ENCODE results near the gene KRTAP12-3. TPM values are rescaled to one million over a fixed set of nuclear protein-coding genes. Genes with fewer than 3 reads are reported as not detected.
"Not testable (repeated sequence)": the region's sequence is repeated elsewhere in the genome, so short reads cannot be mapped to it uniquely, and the experiment has no call there.

The KRTAP12-3 gene
- total and polyA plus RNA-seq, 2 donors (not counting 1 experiment from before 2014, with no cell fraction given) = not detected

- peaks cover 11% of the 10 kb centered on the region for H3K9me3 Mint-ChIP-seq (ENCODE audit: insufficient read depth)
- H3K27me3 Mint-ChIP-seq = peaks cover 18% of the 10 kb centered on the region
Measured at GRCh38 chr21:44643741-44644310, 13.9 kb upstream of the KRTAP12-3 start.

GRCh38 chr21:44644878-44645277, 12.9 kb upstream of the KRTAP12-3 start:
- Histone ChIP-seq H3K4me2 (replicated peaks; ENCODE audit: low read depth, low read length, poor library complexity, severe bottlenecking) (no peak overlapping the region), H4K20me1 (ENCODE audit: control insufficient read depth, insufficient read depth, low read length, poor library complexity, severe bottlenecking) (no peaks in the 10 kb centered on the region), H3K27me3 (replicated peaks in 1 of 4; ENCODE audit: control extremely low read depth in 1 of 4, control insufficient read depth in 3 of 4, insufficient read depth in 4 of 4, low read length in 3 of 4) (peaks cover 0 to 11% (median 1%) of the 10 kb centered on the region in 4 experiments), H3K4me1 (ENCODE audit: control insufficient read depth in 2 of 2, insufficient read depth in 2 of 2, low read length in 2 of 2) (no peaks in the 10 kb centered on the region), H3K4me3 (ENCODE audit: control extremely low read depth in 1 of 5, extremely low read depth in 1 of 5, insufficient read depth in 1 of 5, low read depth in 2 of 5, low read length in 4 of 5) (no peak overlapping the region), H3K36me3 (replicated peaks in 1 of 2; ENCODE audit: control extremely low read depth in 1 of 2, control insufficient read depth in 1 of 2, extremely low read depth in 1 of 2, insufficient read depth in 2 of 2, low read length in 1 of 2) (no peaks in the 10 kb centered on the region), H2AFZ (ENCODE audit: insufficient read depth, low read depth, low read length, poor library complexity, severe bottlenecking) (no peak overlapping the region), H3K9ac (ENCODE audit: low read length) (no peak overlapping the region), H3K27ac (ENCODE audit: low read length in 2 of 2) (no peak overlapping the region), H3K9me3 (ENCODE audit: control extremely low read depth in 1 of 3, control insufficient read depth in 2 of 3, insufficient read depth in 1 of 3, low read length in 2 of 3) (peaks cover 0 to 23% (median 12%) of the 10 kb centered on the region in 3 donors), H3K79me2 (ENCODE audit: control insufficient read depth, insufficient read depth, low read length) (no peaks in the 10 kb centered on the region)
- Mint-ChIP-seq H3K27ac (no peak overlapping the region), H3K4me1 (no peaks in the 10 kb centered on the region), H3K27me3 (peaks cover 13% of the 10 kb centered on the region), H3K4me3 (no peak overlapping the region), H3K9me3 (ENCODE audit: insufficient read depth) (peaks cover 10% of the 10 kb centered on the region)
- TF ChIP-seq EZH2 (IDR thresholded peaks at IDR 0.05; ENCODE audit: borderline replicate concordance, insufficient read depth, low read depth, low read length, poor library complexity, severe bottlenecking) (no peak), CTCF (IDR thresholded peaks at IDR 0.05) (no peak)
- DNase-seq (no peak), ATAC-seq (ENCODE audit: low read depth) (no peak)
- POLR2A ChIA-PET = no interaction called here
- no CpG with 5 or more reads among the region's 2 CpGs for whole genome bisulfite sequencing (ENCODE audit: insufficient coverage)
- CTCF ChIA-PET = no interaction called here
- intact Hi-C loops (cut with micrococcal nuclease) = no loop called here

More at GRCh38 chr21:44643741-44644310, 13.9 kb upstream of the KRTAP12-3 start:
- ChIA-PET POLR2A (no interaction called here), CTCF (no interaction called here)
- intact Hi-C loops (cut with micrococcal nuclease) = no loop called here
- WGBS (ENCODE audit: insufficient coverage) = 92% methylated on average over 9 of the region's 14 CpGs
- Histone ChIP-seq H3K79me2 (ENCODE audit: control insufficient read depth, insufficient read depth, low read length) (no peaks in the 10 kb centered on the region), H3K4me1 (ENCODE audit: control insufficient read depth in 2 of 2, insufficient read depth in 2 of 2, low read length in 2 of 2) (no peaks in the 10 kb centered on the region), H3K27me3 (replicated peaks in 1 of 4; ENCODE audit: control extremely low read depth in 1 of 4, control insufficient read depth in 3 of 4, insufficient read depth in 4 of 4, low read length in 3 of 4) (peaks cover 0 to 18% (median 1%) of the 10 kb centered on the region in 4 experiments), H4K20me1 (ENCODE audit: control insufficient read depth, insufficient read depth, low read length, poor library complexity, severe bottlenecking) (no peaks in the 10 kb centered on the region), H3K9ac (ENCODE audit: low read length) (no peak overlapping the region), H3K4me2 (replicated peaks; ENCODE audit: low read depth, low read length, poor library complexity, severe bottlenecking) (no peak overlapping the region), H3K9me3 (ENCODE audit: control extremely low read depth in 1 of 3, control insufficient read depth in 2 of 3, insufficient read depth in 1 of 3, low read length in 2 of 3) (peaks cover 0 to 32% (median 12%) of the 10 kb centered on the region in 3 donors), H3K36me3 (replicated peaks in 1 of 2; ENCODE audit: control extremely low read depth in 1 of 2, control insufficient read depth in 1 of 2, extremely low read depth in 1 of 2, insufficient read depth in 2 of 2, low read length in 1 of 2) (no peaks in the 10 kb centered on the region), H2AFZ (ENCODE audit: insufficient read depth, low read depth, low read length, poor library complexity, severe bottlenecking) (no peak overlapping the region), H3K4me3 (ENCODE audit: control extremely low read depth in 1 of 5, extremely low read depth in 1 of 5, insufficient read depth in 1 of 5, low read depth in 2 of 5, low read length in 4 of 5) (no peak overlapping the region), H3K27ac (ENCODE audit: low read length in 2 of 2) (no peak overlapping the region)
- Mint-ChIP-seq H3K4me3 (no peak overlapping the region), H3K27ac (no peak overlapping the region), H3K4me1 (no peaks in the 10 kb centered on the region)
- TF ChIP-seq CTCF (IDR thresholded peaks at IDR 0.05) (no peak), EZH2 (IDR thresholded peaks at IDR 0.05; ENCODE audit: borderline replicate concordance, insufficient read depth, low read depth, low read length, poor library complexity, severe bottlenecking) (no peak)
- no peak for ATAC-seq (ENCODE audit: low read depth)
- DNase-seq = no peak

GRCh38 chr21:44646366-44647221, 11.1 kb upstream of the KRTAP12-3 start, which contains the start of gene KRTAP10-11:
KRTAP10-11 (plus strand) TSS chr21:44646414; CDS start chr21:44646459, 45 bp downstream.
- H3K4me3 Mint-ChIP-seq; H3K27me3 Mint-ChIP-seq; ATAC-seq (ENCODE audit: low read depth); intact Hi-C loops (cut with micrococcal nuclease); H3K27ac ChIP-seq (ENCODE audit: low read length in 2 of 2); H3K4me1 Mint-ChIP-seq; H3K4me2 ChIP-seq (replicated peaks; ENCODE audit: low read depth, low read length, poor library complexity, severe bottlenecking); H3K36me3 ChIP-seq (replicated peaks in 1 of 2; ENCODE audit: control extremely low read depth in 1 of 2, control insufficient read depth in 1 of 2, extremely low read depth in 1 of 2, insufficient read depth in 2 of 2, low read length in 1 of 2); H4K20me1 ChIP-seq (ENCODE audit: control insufficient read depth, insufficient read depth, low read length, poor library complexity, severe bottlenecking); POLR2A ChIA-PET; H3K4me3 ChIP-seq (ENCODE audit: control extremely low read depth in 1 of 5, extremely low read depth in 1 of 5, insufficient read depth in 1 of 5, low read depth in 2 of 5, low read length in 4 of 5); CTCF ChIA-PET; H3K79me2 ChIP-seq (ENCODE audit: control insufficient read depth, insufficient read depth, low read length); H3K9ac ChIP-seq (ENCODE audit: low read length); H3K4me1 ChIP-seq (ENCODE audit: control insufficient read depth in 2 of 2, insufficient read depth in 2 of 2, low read length in 2 of 2); H3K9me3 Mint-ChIP-seq (ENCODE audit: insufficient read depth); DNase-seq; H3K27me3 ChIP-seq (replicated peaks in 1 of 4; ENCODE audit: control extremely low read depth in 1 of 4, control insufficient read depth in 3 of 4, insufficient read depth in 4 of 4, low read length in 3 of 4); H2AFZ ChIP-seq (ENCODE audit: insufficient read depth, low read depth, low read length, poor library complexity, severe bottlenecking); H3K27ac Mint-ChIP-seq: not testable (repeated sequence)
- WGBS (ENCODE audit: insufficient coverage) = 79% methylated on average over 21 of the region's 21 CpGs
- peaks cover 0 to 13% (median 4%) of the 10 kb centered on the region in 3 donors for H3K9me3 ChIP-seq (ENCODE audit: control extremely low read depth in 1 of 3, control insufficient read depth in 2 of 3, insufficient read depth in 1 of 3, low read length in 2 of 3)
